GM12865 (cell line): ENCODE data around the gene CSTF3.
"Not testable (repeated sequence)": the region's sequence is repeated elsewhere in the genome, so short reads cannot be mapped to it uniquely, and the experiment has no call there.

Experiments
- DNase-seq: peaks from one replicate; pipeline ENCODE4 v3.0.0; 2010; ENCODE audit warnings: low read depth
- H3K4me3 ChIP-seq: 2 replicates; pipeline ENCODE4 v1.5.1; 2011; ENCODE audit warnings: mild to moderate bottlenecking, low read depth, low read length, control low read depth
- TF ChIP-seq, protein P1 (sequence below): IDR thresholded peaks from 2 replicates; pipeline ENCODE4 v1.5.1; 2011; ENCODE audit warnings: low read length, control low read depth, low read depth, inconsistent platforms; ENCODE audit not compliant: insufficient read depth; ENCODE audit errors: missing control alignments

Gene CSTF3

GRCh38 chr11:33052231-33052630 is 109.0 kb downstream of the CSTF3 start:
- TF ChIP-seq, protein P1, sequence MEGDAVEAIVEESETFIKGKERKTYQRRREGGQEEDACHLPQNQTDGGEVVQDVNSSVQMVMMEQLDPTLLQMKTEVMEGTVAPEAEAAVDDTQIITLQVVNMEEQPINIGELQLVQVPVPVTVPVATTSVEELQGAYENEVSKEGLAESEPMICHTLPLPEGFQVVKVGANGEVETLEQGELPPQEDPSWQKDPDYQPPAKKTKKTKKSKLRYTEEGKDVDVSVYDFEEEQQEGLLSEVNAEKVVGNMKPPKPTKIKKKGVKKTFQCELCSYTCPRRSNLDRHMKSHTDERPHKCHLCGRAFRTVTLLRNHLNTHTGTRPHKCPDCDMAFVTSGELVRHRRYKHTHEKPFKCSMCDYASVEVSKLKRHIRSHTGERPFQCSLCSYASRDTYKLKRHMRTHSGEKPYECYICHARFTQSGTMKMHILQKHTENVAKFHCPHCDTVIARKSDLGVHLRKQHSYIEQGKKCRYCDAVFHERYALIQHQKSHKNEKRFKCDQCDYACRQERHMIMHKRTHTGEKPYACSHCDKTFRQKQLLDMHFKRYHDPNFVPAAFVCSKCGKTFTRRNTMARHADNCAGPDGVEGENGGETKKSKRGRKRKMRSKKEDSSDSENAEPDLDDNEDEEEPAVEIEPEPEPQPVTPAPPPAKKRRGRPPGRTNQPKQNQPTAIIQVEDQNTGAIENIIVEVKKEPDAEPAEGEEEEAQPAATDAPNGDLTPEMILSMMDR = no peak
- H3K4me3 ChIP-seq = no peak overlapping the region
- DNase-seq = no peak

- DNase-seq, H3K4me3 ChIP-seq: not testable (repeated sequence)
Measured at GRCh38 chr11:33049565-33050408, 111.5 kb downstream of the CSTF3 start.

- not testable (repeated sequence) for DNase-seq, H3K4me3 ChIP-seq
Measured at GRCh38 chr11:33048701-33049100, 112.6 kb downstream of the CSTF3 start.

DNA sequence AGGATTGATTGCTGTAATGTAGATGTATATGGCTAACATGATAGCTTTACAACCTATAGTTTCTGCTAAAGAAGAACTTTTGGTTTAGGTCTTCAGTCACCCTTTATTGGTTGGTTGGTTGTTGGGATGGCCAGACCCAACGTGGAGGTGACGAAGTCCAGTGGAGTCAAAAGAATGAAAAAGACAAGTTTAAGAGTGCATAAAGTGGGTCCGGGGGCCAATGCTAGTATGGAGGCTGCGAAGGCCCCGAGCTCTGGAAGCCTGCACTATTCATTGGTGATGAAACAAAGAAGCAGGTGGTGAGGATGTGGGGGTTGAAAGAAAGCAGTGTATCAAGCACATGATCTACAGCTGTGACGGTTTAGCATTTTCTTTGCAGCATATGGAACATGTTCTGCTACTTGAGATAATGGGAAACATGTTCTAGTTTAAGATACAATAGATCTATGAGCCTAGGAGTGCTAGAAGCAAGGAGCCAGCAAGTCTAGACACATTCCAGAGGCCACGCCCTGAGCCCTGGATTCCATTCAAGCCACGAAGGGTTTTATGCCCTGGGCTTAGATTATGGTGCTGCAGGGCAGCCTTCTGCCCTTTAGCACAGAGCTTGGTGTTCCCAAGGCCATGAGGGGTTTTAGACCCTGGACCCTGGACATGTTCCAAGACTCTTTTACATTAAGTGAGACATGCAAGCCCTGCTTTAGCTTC is 115.6 kb downstream of the CSTF3 start:
- DNase-seq = no peak
- TF ChIP-seq, protein P1 = no peak
- H3K4me3 ChIP-seq = no peak overlapping the region

- TF ChIP-seq, protein P1 = no peak
- DNase-seq = no peak
- H3K4me3 ChIP-seq = no peak overlapping the region
Measured at GRCh38 chr11:33044285-33044756, 117.0 kb downstream of the CSTF3 start.

GRCh38 chr11:33043221-33043830 is 118.0 kb downstream of the CSTF3 start:
- H3K4me3 ChIP-seq = no peak overlapping the region
- DNase-seq = no peak
- TF ChIP-seq, protein P1 = no peak

DNA sequence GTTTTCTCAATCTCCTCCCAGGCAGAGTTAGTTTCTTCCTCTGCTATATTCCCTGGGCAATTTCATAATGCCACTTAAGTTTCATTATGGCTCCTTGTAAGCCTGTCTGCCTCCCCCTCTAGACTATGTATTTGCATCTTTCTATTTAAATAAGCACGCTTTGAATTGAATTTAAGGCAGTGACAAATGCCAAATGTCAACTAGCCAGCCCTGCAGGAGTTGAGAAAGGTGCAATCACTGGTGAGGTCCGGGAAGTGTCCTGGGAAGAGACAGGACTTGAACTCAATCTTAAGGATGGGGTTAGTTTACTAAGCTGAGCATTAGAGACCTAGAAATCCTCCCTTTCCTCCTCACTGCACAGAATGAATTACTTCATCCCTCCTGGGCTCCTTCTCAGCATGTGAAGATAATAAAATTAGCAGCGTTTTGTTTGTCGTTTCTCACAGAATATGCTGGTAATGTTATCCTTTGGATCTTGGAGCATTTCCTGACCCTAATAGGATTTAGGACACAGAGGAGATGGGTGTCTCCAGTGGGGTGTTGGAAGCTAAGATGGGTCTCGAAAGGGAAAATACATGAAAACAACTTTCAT is 120.3 kb downstream of the CSTF3 start:
- TF ChIP-seq, protein P1 = no peak
- DNase-seq = peak; percentile 51
- H3K4me3 ChIP-seq = peak overlapping the region; percentile 54
